Measurements from ENCODE around the gene TMTC2. TPM values are rescaled to one million over a fixed set of nuclear protein-coding genes. Genes with fewer than 3 reads are reported as not detected.
"Not testable (repeated sequence)": the region's sequence is repeated elsewhere in the genome, so short reads cannot be mapped to it uniquely, and the experiment has no call there.

TMTC2 gene
- total RNA-seq, 1 donor from 2014 or later: 0.93 TPM

GRCh38 chr12:82783435-82783834 is 96.7 kb downstream of the TMTC2 start:
- ATAC-seq: no peak
- DNase-seq (ENCODE audit: low spot score): no peak

- DNase-seq (ENCODE audit: low spot score) (no peak), ATAC-seq (no peak)
Observed at GRCh38 chr12:82787016-82787415, 100.3 kb downstream of the TMTC2 start.

GRCh38 chr12:82788594-82788993 is 101.9 kb downstream of the TMTC2 start:
- no peak for ATAC-seq
- no peak for DNase-seq (ENCODE audit: low spot score)

GRCh38 chr12:82789674-82790073 is 103.0 kb downstream of the TMTC2 start:
- DNase-seq (ENCODE audit: low spot score) (no peak), ATAC-seq (no peak)

GRCh38 chr12:82793751-82794281 is 107.1 kb downstream of the TMTC2 start:
- ATAC-seq (no peak), DNase-seq (ENCODE audit: low spot score) (no peak)

- DNase-seq (ENCODE audit: low spot score): no peak
- ATAC-seq: no peak
Observed at GRCh38 chr12:82797480-82797879, 110.8 kb downstream of the TMTC2 start.

GRCh38 chr12:82800185-82800584 is 113.5 kb downstream of the TMTC2 start:
- DNase-seq (ENCODE audit: low spot score) (no peak), ATAC-seq (no peak)

- no peak for DNase-seq (ENCODE audit: low spot score)
- no peak for ATAC-seq
Observed at GRCh38 chr12:82801951-82802610, 115.4 kb downstream of the TMTC2 start.

- DNase-seq (ENCODE audit: low spot score) (no peak), ATAC-seq (no peak)
Observed at GRCh38 chr12:82803201-82803600, 116.5 kb downstream of the TMTC2 start.

- DNase-seq (ENCODE audit: low spot score) (no peak), ATAC-seq (no peak)
Observed at GRCh38 chr12:82804601-82805000, 117.9 kb downstream of the TMTC2 start.

GRCh38 chr12:82805004-82805403 is 118.3 kb downstream of the TMTC2 start:
- not testable (repeated sequence) for DNase-seq (ENCODE audit: low spot score); ATAC-seq

- DNase-seq (ENCODE audit: low spot score) (no peak), ATAC-seq (no peak)
Observed at GRCh38 chr12:82805812-82806497, 119.2 kb downstream of the TMTC2 start.

- DNase-seq (ENCODE audit: low spot score): no peak
- ATAC-seq: no peak
Observed at GRCh38 chr12:82807132-82807737, 120.5 kb downstream of the TMTC2 start.

GRCh38 chr12:82810568-82810967 is 123.9 kb downstream of the TMTC2 start:
- DNase-seq (ENCODE audit: low spot score) (no peak), ATAC-seq (no peak)

- DNase-seq (ENCODE audit: low spot score) (no peak), ATAC-seq (no peak)
Observed at GRCh38 chr12:82817368-82817767, 130.7 kb downstream of the TMTC2 start.

GRCh38 chr12:82818271-82819035 is 131.7 kb downstream of the TMTC2 start:
- ATAC-seq (no peak), DNase-seq (ENCODE audit: low spot score) (no peak)

- ATAC-seq: no peak
- DNase-seq (ENCODE audit: low spot score): no peak
Observed at GRCh38 chr12:82826505-82826904, 139.8 kb downstream of the TMTC2 start.

- ATAC-seq (no peak), DNase-seq (ENCODE audit: low spot score) (no peak)
Observed at GRCh38 chr12:82832096-82832495, 145.4 kb downstream of the TMTC2 start.

GRCh38 chr12:82832981-82833380 is 146.3 kb downstream of the TMTC2 start:
- no peak for ATAC-seq
- DNase-seq (ENCODE audit: low spot score): no peak

- no peak for ATAC-seq
- DNase-seq (ENCODE audit: low spot score): no peak
Observed at GRCh38 chr12:82833481-82833880, 146.8 kb downstream of the TMTC2 start.

GRCh38 chr12:82835217-82835616 is 148.5 kb downstream of the TMTC2 start:
- ATAC-seq (no peak), DNase-seq (ENCODE audit: low spot score) (no peak)

Measured in left lobe of liver (tissue), 2 donors.